ENCODE data around the gene RCBTB2. TPM values are rescaled to one million over a fixed set of nuclear protein-coding genes. Genes with fewer than 3 reads are reported as not detected.
A peak's percentile ranks its signal among the peaks of the same experiment; 100 is the strongest.

The RCBTB2 gene
- total RNA-seq, 4 donors from 2014 or later = 8.1 to 24.7 (median 14.9) TPM

DNA sequence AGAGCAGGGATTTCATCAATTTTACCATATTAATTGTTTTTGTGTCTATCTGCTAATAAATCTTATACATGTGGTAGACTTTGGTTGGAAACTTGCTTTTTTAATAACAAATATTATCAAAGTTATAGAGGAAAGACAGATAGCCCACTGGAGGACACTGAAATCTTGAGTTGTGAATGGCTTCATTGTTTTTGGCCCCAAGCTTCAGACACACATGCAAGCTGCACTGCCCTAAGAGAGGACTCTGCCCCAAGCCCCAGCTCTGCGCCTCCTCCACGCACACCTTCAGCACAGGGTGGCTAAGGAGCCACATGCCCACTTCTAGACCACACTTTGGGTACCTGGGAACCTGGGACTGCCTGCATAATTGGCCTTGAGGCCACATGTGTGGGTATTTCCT, 35.2 kb downstream of the RCBTB2 start:
- no peak overlapping the region for H3K4me3 ChIP-seq
- H3K27ac ChIP-seq = no peak overlapping the region
- peaks cover 8 to 48% (median 15%) of the 10 kb centered on the region in 3 donors for H3K4me1 ChIP-seq
- intact Hi-C loops (cut with DNase I) = loop anchor here (10.0 kb wide), 1 partner anchor 83 kb away; the partner anchor contains the start of gene LPAR6
- 100% methylated on average over 1 of the region's 2 CpGs for WGBS, 2 donors
- H3K36me3 ChIP-seq = peaks cover 0 to 24% (median 0%) of the 10 kb centered on the region in 3 donors
- H3K27me3 ChIP-seq = no peaks in the 10 kb centered on the region
- no peak for TF ChIP-seq POLR2A (IDR thresholded peaks at IDR 0.05)
- TF ChIP-seq, protein P1, sequence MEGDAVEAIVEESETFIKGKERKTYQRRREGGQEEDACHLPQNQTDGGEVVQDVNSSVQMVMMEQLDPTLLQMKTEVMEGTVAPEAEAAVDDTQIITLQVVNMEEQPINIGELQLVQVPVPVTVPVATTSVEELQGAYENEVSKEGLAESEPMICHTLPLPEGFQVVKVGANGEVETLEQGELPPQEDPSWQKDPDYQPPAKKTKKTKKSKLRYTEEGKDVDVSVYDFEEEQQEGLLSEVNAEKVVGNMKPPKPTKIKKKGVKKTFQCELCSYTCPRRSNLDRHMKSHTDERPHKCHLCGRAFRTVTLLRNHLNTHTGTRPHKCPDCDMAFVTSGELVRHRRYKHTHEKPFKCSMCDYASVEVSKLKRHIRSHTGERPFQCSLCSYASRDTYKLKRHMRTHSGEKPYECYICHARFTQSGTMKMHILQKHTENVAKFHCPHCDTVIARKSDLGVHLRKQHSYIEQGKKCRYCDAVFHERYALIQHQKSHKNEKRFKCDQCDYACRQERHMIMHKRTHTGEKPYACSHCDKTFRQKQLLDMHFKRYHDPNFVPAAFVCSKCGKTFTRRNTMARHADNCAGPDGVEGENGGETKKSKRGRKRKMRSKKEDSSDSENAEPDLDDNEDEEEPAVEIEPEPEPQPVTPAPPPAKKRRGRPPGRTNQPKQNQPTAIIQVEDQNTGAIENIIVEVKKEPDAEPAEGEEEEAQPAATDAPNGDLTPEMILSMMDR (IDR thresholded peaks at IDR 0.05) = no peak
- no peak for DNase-seq
- no peaks in the 10 kb centered on the region for H3K9me3 ChIP-seq

DNA sequence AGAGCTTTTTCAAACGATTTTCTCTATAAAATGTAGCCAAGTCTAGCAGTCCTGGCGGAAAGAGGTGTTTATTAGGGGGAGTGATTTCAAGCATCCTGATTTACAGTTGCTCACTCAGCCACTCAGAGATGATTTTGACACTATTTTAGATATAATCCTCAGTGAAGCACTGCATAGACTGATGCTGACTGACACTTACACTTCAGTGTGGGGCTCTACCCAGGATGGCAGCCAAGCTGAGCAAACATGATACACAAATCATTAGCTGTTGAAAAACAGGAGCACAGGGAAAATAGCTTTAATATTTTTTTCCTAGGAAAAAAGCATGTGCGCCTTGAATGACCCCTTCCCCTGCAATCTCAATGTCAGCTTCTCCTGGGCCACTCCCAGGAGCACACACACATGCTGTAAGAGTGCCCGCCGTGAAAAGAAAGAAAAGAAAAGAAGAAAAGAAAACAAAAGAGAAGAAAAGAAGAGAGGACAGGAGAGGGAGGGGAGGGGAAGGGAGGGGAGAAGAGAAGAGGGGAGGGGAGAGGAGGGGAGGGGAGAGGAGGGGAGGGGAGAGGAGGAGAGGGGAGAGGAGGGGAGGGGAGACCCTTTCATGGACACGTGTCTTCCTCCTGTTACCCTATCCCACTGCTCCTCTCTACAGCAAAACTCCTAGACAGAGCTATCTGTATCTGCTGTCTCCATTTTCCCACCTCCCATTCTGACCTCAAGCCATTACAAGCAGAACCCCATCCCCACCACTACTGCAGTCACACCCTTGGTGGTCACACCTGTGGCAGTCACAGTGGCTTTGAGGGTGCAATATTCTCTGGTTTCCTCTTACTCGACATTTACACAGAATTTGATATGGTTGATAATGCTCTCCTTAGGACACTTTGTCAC, 36.4 kb downstream of the RCBTB2 start:
- Histone ChIP-seq H3K4me1 (peaks cover 8 to 47% (median 15%) of the 10 kb centered on the region in 3 donors), H3K36me3 (peaks cover 0 to 24% (median 0%) of the 10 kb centered on the region in 3 donors), H3K9me3 (no peaks in the 10 kb centered on the region), H3K27me3 (no peaks in the 10 kb centered on the region), H3K27ac (no peak overlapping the region), H3K4me3 (no peak overlapping the region)
- WGBS, 2 donors = 72 to 74% methylated on average over 7 of the region's 7 CpGs
- no peak for TF ChIP-seq POLR2A (IDR thresholded peaks at IDR 0.05)
- TF ChIP-seq, protein P1 (IDR thresholded peaks at IDR 0.05) = no peak
- intact Hi-C loops (cut with DNase I) = loop anchor here (10.0 kb wide), 1 partner anchor 82 kb away; the partner anchor contains the start of gene LPAR6
- no peak for DNase-seq

DNA sequence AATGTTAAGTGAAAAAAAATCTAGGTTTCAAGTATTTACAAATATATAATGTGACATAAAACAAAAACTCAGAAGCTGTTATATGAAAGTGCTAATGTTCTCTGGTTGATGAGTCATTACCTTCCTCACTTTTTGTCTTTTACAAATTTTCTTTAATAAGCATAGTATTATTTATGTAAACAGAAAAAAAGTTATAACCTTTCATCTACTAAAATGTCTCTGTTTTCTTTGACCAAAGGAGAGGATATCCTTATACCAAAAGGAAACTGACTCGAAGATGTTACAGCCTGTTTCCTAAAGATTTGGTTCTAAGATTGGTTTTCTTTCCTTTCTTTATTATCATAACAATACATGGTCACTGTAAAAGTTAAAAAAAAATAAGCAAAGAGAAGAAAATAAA, 38.0 kb downstream of the RCBTB2 start:
- no peak overlapping the region for H3K4me3 ChIP-seq
- TF ChIP-seq, protein P1 (IDR thresholded peaks at IDR 0.05) = no peak
- TF ChIP-seq POLR2A (IDR thresholded peaks at IDR 0.05) = no peak
- peak overlapping the region in 2 of 4 donors; percentile 69 for H3K27ac ChIP-seq
- H3K36me3 ChIP-seq = peaks cover 0 to 24% (median 0%) of the 10 kb centered on the region in 3 donors
- WGBS, 2 donors = 47 to 65% methylated on average over 1 of the region's 1 CpG
- no peak for DNase-seq
- no peaks in the 10 kb centered on the region for H3K9me3 ChIP-seq
- intact Hi-C loops (cut with DNase I) = loop anchor here (10.0 kb wide), 1 partner anchor 80 kb away; the partner anchor contains the start of gene LPAR6
- H3K4me1 ChIP-seq = peaks cover 0 to 47% (median 9%) of the 10 kb centered on the region in 3 donors
- no peaks in the 10 kb centered on the region for H3K27me3 ChIP-seq

DNA sequence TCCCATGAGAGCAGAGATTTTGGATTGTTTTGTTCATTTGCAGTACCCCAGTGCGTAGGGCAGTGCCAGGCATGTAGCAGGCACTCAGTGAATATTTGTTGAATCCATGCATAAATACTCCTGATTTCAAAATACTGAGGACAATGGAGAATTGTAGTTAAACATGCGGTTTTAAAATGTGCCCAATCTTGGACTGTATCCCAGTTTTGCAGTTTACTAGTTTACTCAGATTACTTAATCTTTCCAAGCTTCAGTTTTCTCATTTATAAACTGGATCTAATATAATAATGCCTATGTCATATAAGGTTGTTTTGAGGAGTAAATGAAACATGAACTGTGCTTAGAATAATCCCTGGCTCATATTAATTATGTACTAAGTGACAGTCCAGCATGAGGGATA, 39.0 kb downstream of the RCBTB2 start:
- WGBS, 2 donors = 59 to 66% methylated on average over 2 of the region's 2 CpGs
- intact Hi-C loops (cut with DNase I) = loop anchor here (10.0 kb wide), 1 partner anchor 79 kb away; the partner anchor contains the start of gene LPAR6
- TF ChIP-seq POLR2A (IDR thresholded peaks at IDR 0.05) = no peak
- TF ChIP-seq, protein P1 (IDR thresholded peaks at IDR 0.05) = no peak
- no peak overlapping the region for H3K4me3 ChIP-seq
- H3K27me3 ChIP-seq = no peaks in the 10 kb centered on the region
- H3K36me3 ChIP-seq = peaks cover 0 to 16% (median 0%) of the 10 kb centered on the region in 3 donors
- peak overlapping the region in 3 of 4 donors; percentile 69 to 76 (median 69) for H3K27ac ChIP-seq
- H3K4me1 ChIP-seq = peaks cover 0 to 54% (median 9%) of the 10 kb centered on the region in 3 donors
- DNase-seq = no peak
- no peaks in the 10 kb centered on the region for H3K9me3 ChIP-seq
